GM18909 (cell line): ENCODE measurements around the gene KCNJ14.

Source experiments
- ATAC-seq: cut with Tn5 transposase; IDR thresholded peaks from one replicate; pipeline ENCODE4 v1.9.1; 2021; ENCODE audit warnings: mild to moderate bottlenecking; ENCODE audit not compliant: unreplicated experiment, poor library complexity

Gene KCNJ14

GRCh38 chr19:48501494-48502349 lies 46.3 kb downstream of the KCNJ14 start:
- ATAC-seq, result no peak

DNA sequence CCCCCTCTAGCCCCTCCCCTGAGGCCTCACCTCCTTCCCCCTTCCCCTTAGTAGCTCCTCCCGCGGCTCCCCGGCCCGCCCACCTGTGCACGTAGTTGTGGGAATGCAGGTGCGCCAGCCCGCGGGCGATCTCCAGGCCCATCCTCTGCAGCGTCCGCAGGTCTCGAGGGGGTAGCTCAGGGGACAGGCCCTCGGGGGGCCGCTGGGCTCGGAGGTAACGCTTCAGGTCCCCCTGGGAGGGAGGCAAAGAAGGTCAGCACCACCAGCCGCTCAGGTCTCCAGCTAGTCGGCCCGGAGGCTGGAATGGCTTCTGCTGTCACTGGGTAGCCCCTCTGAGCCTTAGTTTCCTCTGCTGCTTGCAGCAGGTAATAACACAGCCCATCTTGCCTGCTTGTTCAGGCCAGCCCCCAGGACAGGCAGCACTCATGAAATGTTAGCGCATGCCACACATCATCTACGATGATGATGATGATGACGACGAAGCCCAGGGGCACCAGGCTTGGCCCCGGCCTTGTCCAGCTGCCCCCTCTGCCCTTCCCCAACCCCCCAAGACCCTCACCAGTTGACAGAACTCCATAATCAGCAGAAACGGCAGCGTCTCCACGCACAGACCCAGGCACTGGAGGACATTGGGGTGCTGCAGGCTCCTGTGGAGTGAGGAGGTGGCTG lies 47.1 kb downstream of the KCNJ14 start:
- no peak for ATAC-seq

DNA sequence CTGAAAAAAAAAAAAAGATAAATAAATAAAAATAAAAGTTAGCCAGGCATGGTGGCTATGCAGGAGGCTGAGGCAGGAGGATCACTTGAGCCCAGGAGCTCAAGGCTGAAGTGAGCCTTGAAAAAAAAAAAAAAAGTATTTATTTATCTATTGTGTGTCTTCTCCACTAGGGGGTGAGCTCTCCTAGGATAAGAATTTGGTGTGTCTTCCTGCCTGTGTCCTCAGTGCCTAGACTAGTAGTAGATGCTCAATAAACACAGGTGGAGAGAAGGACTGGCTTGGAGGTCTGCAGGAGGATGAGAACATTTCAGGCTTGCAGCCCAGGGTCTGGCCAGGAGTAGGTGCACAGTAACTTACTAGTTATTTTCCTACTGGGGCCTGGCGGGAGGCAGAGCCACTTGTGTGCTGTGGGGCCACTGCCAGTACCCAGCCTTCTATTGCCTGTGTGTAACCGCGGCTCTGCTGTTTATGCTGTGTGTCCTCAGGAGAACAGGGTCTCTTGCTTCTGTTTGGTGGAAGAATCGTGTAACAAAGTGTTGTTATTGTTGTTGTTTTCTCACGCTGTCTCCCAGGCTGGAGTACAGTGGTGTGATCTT lies 50.9 kb downstream of the KCNJ14 start:
- no peak for ATAC-seq

GRCh38 chr19:48507911-48508439 lies 52.6 kb downstream of the KCNJ14 start:
- ATAC-seq, result no peak

DNA sequence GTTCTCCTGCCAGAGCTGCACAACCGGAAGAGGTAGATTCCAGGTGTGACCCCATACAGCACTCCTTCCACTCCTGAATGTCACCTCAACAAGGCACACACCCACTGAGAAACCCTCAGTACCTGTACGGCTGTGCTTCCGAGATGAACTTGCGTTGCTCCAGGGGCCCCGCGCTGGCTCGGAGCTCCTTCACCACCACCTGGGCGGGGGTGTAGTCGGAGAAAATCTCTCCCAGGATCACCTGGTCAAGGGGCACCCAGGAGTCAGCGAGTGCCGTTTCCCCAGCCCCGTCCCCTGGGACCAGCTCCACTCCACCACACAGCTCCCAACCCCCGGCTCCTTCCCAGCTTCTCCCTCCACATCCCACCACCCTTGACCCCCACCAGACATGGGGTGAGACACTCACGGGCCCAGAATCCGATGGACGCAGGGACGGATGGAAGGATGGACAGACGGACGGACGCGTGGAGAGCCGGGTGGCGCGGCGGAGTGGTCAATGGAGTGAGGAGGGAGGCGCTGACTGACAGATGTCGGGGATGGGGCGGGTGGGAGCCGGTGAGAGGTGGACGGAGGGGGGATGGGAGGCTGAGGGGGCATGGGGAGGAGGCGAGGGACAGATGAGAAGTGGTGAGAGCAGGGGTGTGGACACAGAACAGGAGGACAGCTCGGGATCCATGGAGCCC lies 53.5 kb downstream of the KCNJ14 start:
- no peak for ATAC-seq

GRCh38 chr19:48509467-48510194 lies 54.3 kb downstream of the KCNJ14 start:
- ATAC-seq, result no peak

DNA sequence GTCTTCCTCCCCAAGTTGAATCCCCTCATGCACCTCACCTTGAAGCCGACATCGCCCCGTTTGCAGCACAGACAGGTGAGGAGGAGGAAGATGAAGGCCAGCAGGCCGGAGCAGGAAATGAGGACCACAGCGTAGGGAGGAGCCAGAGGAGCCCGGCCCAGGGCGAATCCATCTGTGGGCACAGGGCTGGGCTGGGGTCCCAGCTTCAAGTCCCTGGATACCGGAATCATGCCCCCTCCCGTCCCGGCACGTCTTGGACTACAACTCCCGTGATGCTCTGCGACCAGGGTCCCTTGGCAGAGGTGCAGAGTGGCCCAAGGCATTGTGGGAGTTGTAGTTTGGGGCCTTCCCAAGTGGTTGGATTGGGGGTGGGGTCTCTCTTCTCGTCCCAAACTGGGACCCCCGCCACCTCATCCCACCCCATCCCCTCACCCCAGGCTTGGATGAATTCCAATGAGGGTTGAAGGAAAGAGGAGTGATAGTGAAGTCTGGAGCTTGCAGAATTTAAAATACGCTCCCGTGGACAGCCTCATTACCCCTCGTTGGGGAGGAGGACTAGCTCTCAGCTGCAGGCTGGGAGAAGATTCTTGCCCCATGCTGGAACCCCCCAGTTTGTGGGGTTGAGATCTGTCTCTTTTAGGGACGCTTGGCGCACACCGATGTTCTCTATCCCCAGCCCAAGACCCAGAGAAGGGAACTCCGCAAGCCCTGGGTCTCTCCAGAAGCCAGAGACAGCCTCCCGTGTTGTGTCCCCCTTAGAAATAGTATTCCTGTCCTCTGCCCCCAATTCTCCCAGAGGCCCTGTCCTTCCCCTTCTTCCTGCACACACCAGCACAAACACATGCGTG lies 55.3 kb downstream of the KCNJ14 start:
- no peak for ATAC-seq

DNA sequence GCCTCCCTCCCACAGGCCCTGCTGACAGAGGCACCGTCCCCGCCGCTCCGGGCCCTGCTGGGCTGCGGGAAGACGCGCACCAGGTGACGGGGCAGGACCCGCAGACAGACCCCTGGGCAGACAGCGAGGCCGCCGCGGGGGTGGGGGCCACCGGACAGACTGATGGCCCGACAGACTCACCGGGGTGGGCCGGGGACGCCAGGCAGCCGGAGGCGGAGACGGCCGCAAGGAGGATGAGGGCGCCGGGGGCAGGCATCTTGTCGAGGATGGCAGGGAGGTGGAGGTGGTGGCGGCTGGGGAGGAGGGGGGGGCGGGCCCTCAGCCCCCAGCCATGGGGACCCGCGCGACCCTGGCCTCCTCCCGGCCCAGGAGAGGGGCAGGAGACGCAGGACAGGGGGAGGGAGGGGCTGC lies 56.0 kb downstream of the KCNJ14 start:
- ATAC-seq, result no peak

DNA sequence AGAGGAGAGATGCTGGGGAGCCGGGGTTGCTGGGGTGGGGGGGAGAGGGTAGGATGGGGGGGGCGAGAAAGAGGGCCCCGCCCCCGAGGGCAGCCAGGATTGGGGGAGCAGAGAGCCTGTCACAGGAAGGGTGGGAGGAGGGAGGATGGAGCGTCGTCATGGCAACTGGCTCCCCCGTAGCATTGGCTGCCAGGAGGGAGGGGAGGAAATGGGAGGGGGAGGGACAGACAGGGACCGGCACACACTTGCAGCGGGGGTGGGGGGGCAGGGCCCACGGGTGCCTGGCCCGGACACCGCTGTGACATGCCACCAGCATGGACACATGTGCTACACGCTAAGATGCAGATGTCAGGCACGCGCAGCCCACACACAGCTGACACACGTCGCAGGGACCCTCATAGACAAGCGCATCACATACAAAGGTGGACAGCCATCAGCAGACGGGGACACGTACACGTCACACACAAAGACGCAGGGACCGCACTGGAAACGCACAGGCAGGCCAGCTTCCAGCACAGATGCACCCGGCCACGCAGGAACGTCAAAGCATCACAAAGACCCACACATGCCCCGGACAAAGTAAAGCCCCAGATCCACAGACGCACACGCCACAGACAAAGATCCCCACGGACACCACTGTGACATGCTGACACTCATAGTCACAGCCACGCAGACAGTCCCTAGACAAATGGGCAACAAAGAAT lies 56.6 kb downstream of the KCNJ14 start, which contains the start of gene LMTK3:
Gene LMTK3 (minus strand): TSS at position 36 of the 704 bp plus-strand sequence. CDS start 259 bp downstream, outside the sequence.
- no peak for ATAC-seq

DNA sequence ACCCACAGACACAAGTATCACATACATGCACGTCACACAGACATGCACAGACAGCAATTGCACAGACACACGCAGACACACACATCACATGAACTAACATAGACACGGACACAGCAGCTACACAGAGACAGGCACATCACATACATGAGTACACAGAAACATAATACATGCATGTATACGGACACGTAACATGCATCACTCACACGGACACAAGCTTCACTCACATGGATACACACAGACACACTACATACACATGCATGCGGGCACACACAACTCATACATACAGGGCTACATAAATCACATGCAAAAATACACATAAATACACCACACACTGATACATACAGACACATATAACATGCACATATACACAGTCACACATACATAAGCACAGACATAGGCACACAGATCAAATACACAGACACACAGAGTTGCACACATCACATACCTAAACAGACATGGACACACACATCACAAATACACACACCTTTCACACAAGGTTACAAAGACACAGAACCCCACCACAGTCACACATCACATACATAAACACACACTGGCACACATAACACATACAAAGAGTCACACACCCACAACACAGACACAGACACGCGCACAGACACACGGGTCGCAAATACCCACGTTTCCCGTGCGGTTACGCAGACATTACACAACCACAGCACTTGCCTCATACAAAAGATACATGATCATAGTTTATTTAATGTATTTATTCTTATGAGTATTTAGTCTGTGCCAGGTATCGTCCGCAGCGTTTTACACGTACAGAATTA lies 57.3 kb downstream of the KCNJ14 start:
- ATAC-seq, result no peak

GRCh38 chr19:48513289-48514122 lies 58.1 kb downstream of the KCNJ14 start:
- ATAC-seq, result peak; percentile 53

GRCh38 chr19:48514123-48514458 lies 58.7 kb downstream of the KCNJ14 start:
- ATAC-seq, result peak; percentile 6

- no peak for ATAC-seq
Observed at GRCh38 chr19:48516536-48516935, 61.2 kb downstream of the KCNJ14 start.
